Measurements from ENCODE around the gene FOXA3.

DNA sequence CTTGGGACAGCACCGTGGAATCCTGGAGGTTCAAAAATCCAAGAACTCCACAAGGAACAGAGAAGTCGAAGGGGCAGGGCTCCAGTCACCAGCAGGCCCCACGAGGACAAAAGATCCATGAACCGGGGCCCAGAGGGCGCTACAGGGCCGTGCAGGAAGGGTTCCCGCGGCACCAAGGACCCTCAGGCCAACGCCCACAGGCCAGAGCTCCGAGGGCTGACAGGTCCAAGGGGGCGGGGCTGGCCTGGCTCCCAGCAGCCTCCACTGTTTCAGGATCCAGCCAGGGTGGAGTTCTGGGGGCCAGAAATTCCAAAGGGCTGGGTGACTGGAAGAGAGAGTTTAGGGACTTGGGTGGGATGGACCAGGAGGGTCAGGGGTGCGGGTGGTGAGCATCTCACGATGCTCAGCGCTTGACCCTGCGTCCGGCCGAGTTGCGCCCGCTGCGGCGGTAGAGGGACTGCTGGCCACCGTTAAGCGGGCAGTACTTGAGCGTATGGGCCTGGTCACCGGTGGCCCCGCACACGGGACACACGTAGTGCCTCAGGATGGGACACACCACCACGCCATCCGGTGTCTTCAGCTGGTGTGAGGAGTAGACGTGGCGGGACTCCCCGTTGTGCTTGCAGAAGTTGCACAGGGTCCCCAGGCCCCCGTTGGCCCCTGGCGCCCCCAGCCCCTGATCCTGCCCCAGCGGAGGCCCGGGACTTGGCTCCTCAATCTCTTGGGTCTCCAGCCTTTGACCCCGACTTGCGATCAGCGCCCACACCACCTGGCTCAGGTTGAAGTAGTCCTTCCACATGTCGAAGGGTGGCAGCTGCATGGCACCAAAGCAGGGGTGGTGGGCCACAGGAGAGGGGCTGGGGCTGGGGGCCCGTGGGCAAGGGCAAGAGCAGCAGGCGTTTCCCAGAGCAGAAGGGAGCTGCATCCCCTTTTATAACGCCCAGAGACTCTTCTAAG lies 50.0 kb downstream of the FOXA3 start, which contains the start of gene NANOS2:
- TF ChIP-seq, protein P1, sequence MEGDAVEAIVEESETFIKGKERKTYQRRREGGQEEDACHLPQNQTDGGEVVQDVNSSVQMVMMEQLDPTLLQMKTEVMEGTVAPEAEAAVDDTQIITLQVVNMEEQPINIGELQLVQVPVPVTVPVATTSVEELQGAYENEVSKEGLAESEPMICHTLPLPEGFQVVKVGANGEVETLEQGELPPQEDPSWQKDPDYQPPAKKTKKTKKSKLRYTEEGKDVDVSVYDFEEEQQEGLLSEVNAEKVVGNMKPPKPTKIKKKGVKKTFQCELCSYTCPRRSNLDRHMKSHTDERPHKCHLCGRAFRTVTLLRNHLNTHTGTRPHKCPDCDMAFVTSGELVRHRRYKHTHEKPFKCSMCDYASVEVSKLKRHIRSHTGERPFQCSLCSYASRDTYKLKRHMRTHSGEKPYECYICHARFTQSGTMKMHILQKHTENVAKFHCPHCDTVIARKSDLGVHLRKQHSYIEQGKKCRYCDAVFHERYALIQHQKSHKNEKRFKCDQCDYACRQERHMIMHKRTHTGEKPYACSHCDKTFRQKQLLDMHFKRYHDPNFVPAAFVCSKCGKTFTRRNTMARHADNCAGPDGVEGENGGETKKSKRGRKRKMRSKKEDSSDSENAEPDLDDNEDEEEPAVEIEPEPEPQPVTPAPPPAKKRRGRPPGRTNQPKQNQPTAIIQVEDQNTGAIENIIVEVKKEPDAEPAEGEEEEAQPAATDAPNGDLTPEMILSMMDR (IDR thresholded peaks at IDR 0.05), result peak in 7 of 12 donors; percentile 10 to 36 (median 18)
- no peak for TF ChIP-seq POLR2A (IDR thresholded peaks at IDR 0.05)
